Measurements from ENCODE around the gene MCF2L2. TPM values are rescaled to one million over a fixed set of nuclear protein-coding genes. Genes with fewer than 3 reads are reported as not detected.

MCF2L2 gene
- total and polyA plus RNA-seq, 2 experiments from 2014 or later, result 6.7 to 14.6 TPM

GRCh38 chr3:183473969-183474368 is 45.5 kb upstream of the MCF2L2 start:
- H3K27me3 Mint-ChIP-seq (ENCODE audit: insufficient read depth, low read depth, poor library complexity), result peaks cover 2% of the 10 kb centered on the region
- Histone ChIP-seq H3K27ac (ENCODE audit: low read depth) (no peak overlapping the region), H3K4me1 (ENCODE audit: insufficient read depth) (no peaks in the 10 kb centered on the region), H3K36me3 (ENCODE audit: insufficient read depth) (no peaks in the 10 kb centered on the region), H3K4me2 (no peak overlapping the region), H3K79me2 (replicated peaks; ENCODE audit: insufficient read depth) (no peaks in the 10 kb centered on the region), H3F3A (replicated peaks; ENCODE audit: low read depth) (no peaks in the 10 kb centered on the region), H3K27me3 (ENCODE audit: insufficient read depth) (no peaks in the 10 kb centered on the region), H3K4me3 (no peak overlapping the region), H2AFZ (no peak overlapping the region), H3K9me2 (ENCODE audit: insufficient read depth) (no peaks in the 10 kb centered on the region), H4K20me1 (replicated peaks; ENCODE audit: insufficient read depth) (no peaks in the 10 kb centered on the region)
- DNase-seq (ENCODE audit: low spot score), result no peak
- H3K4me3 Mint-ChIP-seq, result no peak overlapping the region
- no peaks in the 10 kb centered on the region for H3K9me3 Mint-ChIP-seq
- no peak for TF ChIP-seq ZNF114 (CRISPR knock-in tag; IDR thresholded peaks at IDR 0.05)
- no peaks in the 10 kb centered on the region for H3K36me3 Mint-ChIP-seq (ENCODE audit: low read depth)
- no peak for ATAC-seq
- no peak overlapping the region for H3K27ac Mint-ChIP-seq
- H3K4me1 Mint-ChIP-seq, result peaks cover 4% of the 10 kb centered on the region; the same call in 1 of the 3 replicates

DNA sequence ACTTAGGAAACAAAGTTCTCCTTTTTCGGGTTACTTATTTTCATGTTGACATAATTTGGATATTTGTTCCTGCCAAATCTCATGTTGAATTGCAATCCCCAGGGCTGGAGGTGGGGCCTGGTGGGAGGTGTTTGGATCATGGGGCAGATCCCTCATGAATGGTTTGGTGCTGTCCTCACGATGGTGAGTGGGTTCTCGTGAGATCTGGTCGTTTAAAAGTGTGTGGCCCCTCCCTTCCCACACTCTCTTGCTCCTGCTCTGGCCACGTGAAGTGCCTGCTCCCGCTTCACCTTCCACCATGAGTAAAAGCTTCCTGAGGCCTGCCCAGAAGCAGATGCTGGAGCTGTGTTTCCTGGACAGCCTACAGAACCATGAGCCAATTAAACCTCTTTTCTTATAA is 43.7 kb upstream of the MCF2L2 start:
- ATAC-seq (no peak), DNase-seq (ENCODE audit: low spot score) (no peak)
- Mint-ChIP-seq H3K4me1 (no peaks in the 10 kb centered on the region), H3K27me3 (ENCODE audit: insufficient read depth, low read depth, poor library complexity) (peaks cover 2% of the 10 kb centered on the region), H3K27ac (no peak overlapping the region), H3K4me3 (no peak overlapping the region), H3K9me3 (no peaks in the 10 kb centered on the region), H3K36me3 (ENCODE audit: low read depth) (no peaks in the 10 kb centered on the region)
- no peaks in the 10 kb centered on the region for H3K9me2 ChIP-seq (ENCODE audit: insufficient read depth)
- no peaks in the 10 kb centered on the region for H3F3A ChIP-seq (replicated peaks; ENCODE audit: low read depth)
- no peaks in the 10 kb centered on the region for H3K36me3 ChIP-seq (ENCODE audit: insufficient read depth)
- H3K4me3 ChIP-seq, result no peak overlapping the region
- H4K20me1 ChIP-seq (replicated peaks; ENCODE audit: insufficient read depth), result no peaks in the 10 kb centered on the region
- H2AFZ ChIP-seq, result no peak overlapping the region
- H3K79me2 ChIP-seq (replicated peaks; ENCODE audit: insufficient read depth), result no peaks in the 10 kb centered on the region
- no peak overlapping the region for H3K27ac ChIP-seq (ENCODE audit: low read depth)
- H3K4me2 ChIP-seq, result no peak overlapping the region
- H3K27me3 ChIP-seq (ENCODE audit: insufficient read depth), result no peaks in the 10 kb centered on the region
- no peaks in the 10 kb centered on the region for H3K4me1 ChIP-seq (ENCODE audit: insufficient read depth)
- TF ChIP-seq REST (IDR thresholded peaks at IDR 0.05; ENCODE audit: unreplicated experiment), result no peak
- TF ChIP-seq, protein P1, sequence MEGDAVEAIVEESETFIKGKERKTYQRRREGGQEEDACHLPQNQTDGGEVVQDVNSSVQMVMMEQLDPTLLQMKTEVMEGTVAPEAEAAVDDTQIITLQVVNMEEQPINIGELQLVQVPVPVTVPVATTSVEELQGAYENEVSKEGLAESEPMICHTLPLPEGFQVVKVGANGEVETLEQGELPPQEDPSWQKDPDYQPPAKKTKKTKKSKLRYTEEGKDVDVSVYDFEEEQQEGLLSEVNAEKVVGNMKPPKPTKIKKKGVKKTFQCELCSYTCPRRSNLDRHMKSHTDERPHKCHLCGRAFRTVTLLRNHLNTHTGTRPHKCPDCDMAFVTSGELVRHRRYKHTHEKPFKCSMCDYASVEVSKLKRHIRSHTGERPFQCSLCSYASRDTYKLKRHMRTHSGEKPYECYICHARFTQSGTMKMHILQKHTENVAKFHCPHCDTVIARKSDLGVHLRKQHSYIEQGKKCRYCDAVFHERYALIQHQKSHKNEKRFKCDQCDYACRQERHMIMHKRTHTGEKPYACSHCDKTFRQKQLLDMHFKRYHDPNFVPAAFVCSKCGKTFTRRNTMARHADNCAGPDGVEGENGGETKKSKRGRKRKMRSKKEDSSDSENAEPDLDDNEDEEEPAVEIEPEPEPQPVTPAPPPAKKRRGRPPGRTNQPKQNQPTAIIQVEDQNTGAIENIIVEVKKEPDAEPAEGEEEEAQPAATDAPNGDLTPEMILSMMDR (conservative IDR thresholded peaks at IDR 0.05; ENCODE audit: low read depth in 2 of 2), result no peak
- TF ChIP-seq, protein P2, sequence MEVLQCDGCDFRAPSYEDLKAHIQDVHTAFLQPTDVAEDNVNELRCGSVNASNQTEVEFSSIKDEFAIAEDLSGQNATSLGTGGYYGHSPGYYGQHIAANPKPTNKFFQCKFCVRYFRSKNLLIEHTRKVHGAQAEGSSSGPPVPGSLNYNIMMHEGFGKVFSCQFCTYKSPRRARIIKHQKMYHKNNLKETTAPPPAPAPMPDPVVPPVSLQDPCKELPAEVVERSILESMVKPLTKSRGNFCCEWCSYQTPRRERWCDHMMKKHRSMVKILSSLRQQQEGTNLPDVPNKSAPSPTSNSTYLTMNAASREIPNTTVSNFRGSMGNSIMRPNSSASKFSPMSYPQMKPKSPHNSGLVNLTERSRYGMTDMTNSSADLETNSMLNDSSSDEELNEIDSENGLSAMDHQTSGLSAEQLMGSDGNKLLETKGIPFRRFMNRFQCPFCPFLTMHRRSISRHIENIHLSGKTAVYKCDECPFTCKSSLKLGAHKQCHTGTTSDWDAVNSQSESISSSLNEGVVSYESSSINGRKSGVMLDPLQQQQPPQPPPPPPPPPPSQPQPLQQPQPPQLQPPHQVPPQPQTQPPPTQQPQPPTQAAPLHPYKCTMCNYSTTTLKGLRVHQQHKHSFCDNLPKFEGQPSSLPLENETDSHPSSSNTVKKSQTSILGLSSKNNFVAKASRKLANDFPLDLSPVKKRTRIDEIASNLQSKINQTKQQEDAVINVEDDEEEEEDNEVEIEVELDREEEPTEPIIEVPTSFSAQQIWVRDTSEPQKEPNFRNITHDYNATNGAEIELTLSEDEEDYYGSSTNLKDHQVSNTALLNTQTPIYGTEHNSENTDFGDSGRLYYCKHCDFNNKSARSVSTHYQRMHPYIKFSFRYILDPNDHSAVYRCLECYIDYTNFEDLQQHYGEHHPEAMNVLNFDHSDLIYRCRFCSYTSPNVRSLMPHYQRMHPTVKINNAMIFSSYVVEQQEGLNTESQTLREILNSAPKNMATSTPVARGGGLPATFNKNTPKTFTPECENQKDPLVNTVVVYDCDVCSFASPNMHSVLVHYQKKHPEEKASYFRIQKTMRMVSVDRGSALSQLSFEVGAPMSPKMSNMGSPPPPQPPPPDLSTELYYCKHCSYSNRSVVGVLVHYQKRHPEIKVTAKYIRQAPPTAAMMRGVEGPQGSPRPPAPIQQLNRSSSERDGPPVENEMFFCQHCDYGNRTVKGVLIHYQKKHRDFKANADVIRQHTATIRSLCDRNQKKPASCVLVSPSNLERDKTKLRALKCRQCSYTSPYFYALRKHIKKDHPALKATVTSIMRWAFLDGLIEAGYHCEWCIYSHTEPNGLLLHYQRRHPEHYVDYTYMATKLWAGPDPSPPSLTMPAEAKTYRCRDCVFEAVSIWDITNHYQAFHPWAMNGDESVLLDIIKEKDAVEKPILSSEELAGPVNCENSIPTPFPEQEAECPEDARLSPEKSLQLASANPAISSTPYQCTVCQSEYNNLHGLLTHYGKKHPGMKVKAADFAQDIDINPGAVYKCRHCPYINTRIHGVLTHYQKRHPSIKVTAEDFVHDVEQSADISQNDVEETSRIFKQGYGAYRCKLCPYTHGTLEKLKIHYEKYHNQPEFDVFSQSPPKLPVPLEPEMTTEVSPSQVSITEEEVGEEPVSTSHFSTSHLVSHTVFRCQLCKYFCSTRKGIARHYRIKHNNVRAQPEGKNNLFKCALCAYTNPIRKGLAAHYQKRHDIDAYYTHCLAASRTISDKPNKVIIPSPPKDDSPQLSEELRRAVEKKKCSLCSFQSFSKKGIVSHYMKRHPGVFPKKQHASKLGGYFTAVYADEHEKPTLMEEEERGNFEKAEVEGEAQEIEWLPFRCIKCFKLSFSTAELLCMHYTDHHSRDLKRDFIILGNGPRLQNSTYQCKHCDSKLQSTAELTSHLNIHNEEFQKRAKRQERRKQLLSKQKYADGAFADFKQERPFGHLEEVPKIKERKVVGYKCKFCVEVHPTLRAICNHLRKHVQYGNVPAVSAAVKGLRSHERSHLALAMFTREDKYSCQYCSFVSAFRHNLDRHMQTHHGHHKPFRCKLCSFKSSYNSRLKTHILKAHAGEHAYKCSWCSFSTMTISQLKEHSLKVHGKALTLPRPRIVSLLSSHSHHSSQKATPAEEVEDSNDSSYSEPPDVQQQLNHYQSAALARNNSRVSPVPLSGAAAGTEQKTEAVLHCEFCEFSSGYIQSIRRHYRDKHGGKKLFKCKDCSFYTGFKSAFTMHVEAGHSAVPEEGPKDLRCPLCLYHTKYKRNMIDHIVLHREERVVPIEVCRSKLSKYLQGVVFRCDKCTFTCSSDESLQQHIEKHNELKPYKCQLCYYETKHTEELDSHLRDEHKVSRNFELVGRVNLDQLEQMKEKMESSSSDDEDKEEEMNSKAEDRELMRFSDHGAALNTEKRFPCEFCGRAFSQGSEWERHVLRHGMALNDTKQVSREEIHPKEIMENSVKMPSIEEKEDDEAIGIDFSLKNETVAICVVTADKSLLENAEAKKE (CRISPR knock-in tag; IDR thresholded peaks at IDR 0.05), result no peak

All from GM23338 (cell line).